Endothelial cell of umbilical vein (primary cell): Measurements from ENCODE around the gene LARGE1.

Experiments
- CTCF ChIP-seq, 2 donors: IDR thresholded peaks; 1 replicate in 1 of 2; 2 replicates in 1 of 2; pipeline ENCODE4 v1.5.1; 2011; ENCODE audit warnings: low read length in 2 of 2, mild to moderate bottlenecking in 2 of 2, moderate library complexity in 2 of 2, control low read depth in 1 of 2, inconsistent platforms in 1 of 2, low read depth in 1 of 2; ENCODE audit not compliant: insufficient read depth in 1 of 2; ENCODE audit errors: extremely low read depth in 1 of 2
- EZH2 ChIP-seq: IDR thresholded peaks from 2 replicates; pipeline ENCODE4 v1.6.1; 2012; ENCODE audit warnings: borderline replicate concordance, low read depth, mild to moderate bottlenecking, moderate library complexity, low read length, inconsistent platforms; ENCODE audit not compliant: severe bottlenecking
- GATA2 ChIP-seq: IDR thresholded peaks from 2 replicates; pipeline ENCODE4 v1.7.0; 2011; ENCODE audit warnings: low read depth, mild to moderate bottlenecking, moderate library complexity, mixed read lengths, low read length; ENCODE audit not compliant: insufficient read length, insufficient read depth
- TF ChIP-seq, protein P1 (sequence below): IDR thresholded peaks from 2 replicates; pipeline ENCODE4 v1.6.1; 2011; ENCODE audit not compliant: insufficient read depth, insufficient read length

- TF ChIP-seq CTCF (IDR thresholded peaks at IDR 0.05; ENCODE audit: extremely low read depth in 1 of 2, insufficient read depth in 1 of 2, low read depth in 1 of 2, low read length in 2 of 2) (no peak), EZH2 (no peak), GATA2 (no peak)
- TF ChIP-seq, protein P1, sequence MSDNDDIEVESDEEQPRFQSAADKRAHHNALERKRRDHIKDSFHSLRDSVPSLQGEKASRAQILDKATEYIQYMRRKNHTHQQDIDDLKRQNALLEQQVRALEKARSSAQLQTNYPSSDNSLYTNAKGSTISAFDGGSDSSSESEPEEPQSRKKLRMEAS, result no peak
Measured at GRCh38 chr22:33737662-33738061, 182.6 kb downstream of the LARGE1 start.
